IPS-NIHi7 (cell line): ENCODE measurements around the gene PLK3.
"Not testable (repeated sequence)": the region's sequence is repeated elsewhere in the genome, so short reads cannot be mapped to it uniquely, and the experiment has no call there.

Experiments used
- DNase-seq: peaks from one replicate; pipeline ENCODE4 v3.0.0; 2012; ENCODE audit warnings: mixed read lengths; ENCODE audit errors: extremely low spot score

PLK3 gene

GRCh38 chr1:44828003-44828651, 27.9 kb downstream of the PLK3 start:
- no peak for DNase-seq

- DNase-seq: no peak
These were observed 28.8 kb downstream of the PLK3 start for GRCh38 chr1:44828841-44829440.

- no peak for DNase-seq
These were observed 29.6 kb downstream of the PLK3 start for GRCh38 chr1:44829506-44830384.

- DNase-seq: no peak
These were observed 30.7 kb downstream of the PLK3 start for GRCh38 chr1:44830900-44831304.

- no peak for DNase-seq
These were observed 31.3 kb downstream of the PLK3 start for GRCh38 chr1:44831516-44831915.

- DNase-seq: no peak
These were observed 32.0 kb downstream of the PLK3 start for GRCh38 chr1:44832056-44832705.

GRCh38 chr1:44834328-44834727, 34.2 kb downstream of the PLK3 start:
- no peak for DNase-seq

GRCh38 chr1:44835738-44836675, 35.8 kb downstream of the PLK3 start:
- DNase-seq: peak; percentile 86

- not testable (repeated sequence) for DNase-seq
These were observed 38.1 kb downstream of the PLK3 start for GRCh38 chr1:44838294-44838693.

GRCh38 chr1:44839576-44839975, 39.4 kb downstream of the PLK3 start:
- DNase-seq: no peak

- no peak for DNase-seq
These were observed 42.3 kb downstream of the PLK3 start for GRCh38 chr1:44842486-44842861.

- DNase-seq: peak; percentile 98
These were observed 42.9 kb downstream of the PLK3 start, which contains the start of gene PTCH2 for GRCh38 chr1:44842862-44843655. TSS of gene PTCH2 (minus strand) at chr1:44843253. CDS start at chr1:44842932, 321 bp downstream.

GRCh38 chr1:44846985-44847384, 46.8 kb downstream of the PLK3 start:
- DNase-seq: no peak

- no peak for DNase-seq
These were observed 47.7 kb downstream of the PLK3 start for GRCh38 chr1:44847845-44848244.

GRCh38 chr1:44848456-44849181, 48.4 kb downstream of the PLK3 start:
- DNase-seq: no peak

- no peak for DNase-seq
These were observed 49.5 kb downstream of the PLK3 start for GRCh38 chr1:44849575-44850132.

- DNase-seq: no peak
These were observed 51.1 kb downstream of the PLK3 start for GRCh38 chr1:44851308-44851707.

GRCh38 chr1:44853201-44853600, 53.0 kb downstream of the PLK3 start:
- no peak for DNase-seq

- DNase-seq: no peak
These were observed 54.8 kb downstream of the PLK3 start for GRCh38 chr1:44854970-44855369.
